ENCODE measurements around the gene HAND2.

- TF ChIP-seq REST (IDR thresholded peaks at IDR 0.05; ENCODE audit: insufficient replicate concordance, low read depth) (no peak), POLR2AphosphoS5 (IDR thresholded peaks at IDR 0.05; ENCODE audit: low read depth) (no peak)
These were observed 10.6 kb downstream of the HAND2 start for GRCh38 chr4:173519111-173520101.

Measured in HL-60 (cell line).